Transverse colon (tissue), 4 donors: ENCODE data around the gene CLDN6.

Experiments
- CTCF ChIP-seq, 5 experiments: fragments of 200-600 bp in 3 of 5; fragments of 450-650 bp in 2 of 5; sonication (generic) in 3 of 5; IDR thresholded peaks; 1 replicate in 2 of 5; 2 replicates in 3 of 5; pipeline ENCODE4 v1.5.1; 2016 to 2017; ENCODE audit warnings: antibody characterized with exemption in 5 of 5, inconsistent platforms in 3 of 5, mild to moderate bottlenecking in 2 of 5, moderate library complexity in 1 of 5
- EP300 ChIP-seq: sonication (generic); formaldehyde crosslinking; IDR thresholded peaks from one replicate; pipeline ENCODE4 v1.6.1; 2017; ENCODE audit warnings: antibody characterized with exemption, low read depth
- POLR2A ChIP-seq: fragments of 450-650 bp; IDR thresholded peaks from one replicate; pipeline ENCODE4 v1.6.1; 2016; ENCODE audit warnings: antibody characterized with exemption, mild to moderate bottlenecking, moderate library complexity
- POLR2AphosphoS5 ChIP-seq, 3 donors: sonication (generic); formaldehyde crosslinking; IDR thresholded peaks; one replicate each; pipeline ENCODE4 v1.6.1; 2016; ENCODE audit warnings: antibody characterized with exemption in 3 of 3

DNA sequence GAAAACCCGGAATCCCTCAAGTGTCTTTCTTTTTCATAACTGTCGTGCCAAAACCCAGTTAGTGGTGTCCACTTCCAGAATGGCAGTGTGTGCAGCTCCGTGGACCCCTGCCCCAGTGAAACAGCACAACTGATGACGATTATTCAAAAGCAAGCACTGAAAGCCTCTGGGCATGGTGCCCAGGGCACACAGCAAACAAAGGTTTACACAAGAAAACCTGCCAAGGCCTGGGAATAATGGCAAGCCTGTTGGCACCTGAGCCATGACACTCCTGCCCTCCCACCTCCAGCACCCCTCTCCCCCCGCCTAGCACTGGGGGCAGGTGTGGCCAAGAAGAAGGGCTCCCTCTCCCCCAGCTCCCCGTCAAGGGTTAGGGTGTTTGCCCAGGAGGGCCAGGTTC is 40.5 kb downstream of the CLDN6 start:
- TF ChIP-seq CTCF (IDR thresholded peaks at IDR 0.05), result no peak
- no peak for TF ChIP-seq EP300
- TF ChIP-seq POLR2AphosphoS5 (IDR thresholded peaks at IDR 0.05), result no peak
- no peak for TF ChIP-seq POLR2A
